ENCODE results near the gene MAP4K2.
"Not testable (repeated sequence)": the region's sequence is repeated elsewhere in the genome, so short reads cannot be mapped to it uniquely, and the experiment has no call there.

- not testable (repeated sequence) for TF ChIP-seq CTCF (IDR thresholded peaks at IDR 0.05 in 2 of 3, conservative IDR thresholded peaks at IDR 0.05 in 1 of 3; ENCODE audit: insufficient read depth in 2 of 3, low read depth in 1 of 3, low read length in 3 of 3); RBFOX2 (IDR thresholded peaks at IDR 0.05; ENCODE audit: low read depth, low read length); MTF1 (CRISPR knock-in tag; IDR thresholded peaks at IDR 0.05; ENCODE audit: borderline replicate concordance); HOXB6 (CRISPR knock-in tag; IDR thresholded peaks at IDR 0.05; ENCODE audit: borderline replicate concordance); SRSF1 (IDR thresholded peaks at IDR 0.05; ENCODE audit: low read depth, low read length); ILK (tag; IDR thresholded peaks at IDR 0.05; ENCODE audit: borderline replicate concordance, low read depth); FOS (IDR thresholded peaks at IDR 0.05; ENCODE audit: extremely low read depth, insufficient read length); PML (IDR thresholded peaks at IDR 0.05; ENCODE audit: low read length); CHCHD3 (CRISPR knock-in tag; IDR thresholded peaks at IDR 0.05)
- TF ChIP-seq, protein P1, sequence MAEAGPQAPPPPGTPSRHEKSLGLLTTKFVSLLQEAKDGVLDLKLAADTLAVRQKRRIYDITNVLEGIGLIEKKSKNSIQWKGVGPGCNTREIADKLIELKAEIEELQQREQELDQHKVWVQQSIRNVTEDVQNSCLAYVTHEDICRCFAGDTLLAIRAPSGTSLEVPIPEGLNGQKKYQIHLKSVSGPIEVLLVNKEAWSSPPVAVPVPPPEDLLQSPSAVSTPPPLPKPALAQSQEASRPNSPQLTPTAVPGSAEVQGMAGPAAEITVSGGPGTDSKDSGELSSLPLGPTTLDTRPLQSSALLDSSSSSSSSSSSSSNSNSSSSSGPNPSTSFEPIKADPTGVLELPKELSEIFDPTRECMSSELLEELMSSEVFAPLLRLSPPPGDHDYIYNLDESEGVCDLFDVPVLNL (CRISPR knock-in tag; IDR thresholded peaks at IDR 0.05; ENCODE audit: low read depth), result not testable (repeated sequence)
These were observed 42.7 kb upstream of the MAP4K2 start for GRCh38 chr11:64845776-64846129.

All from K562 (cell line).